NCI-H1436 (cell line): ENCODE measurements around the gene ST7L.

Source experiments
- DNase-seq: peaks from one replicate; lab custom pipeline; 2025; lab: John Stamatoyannopoulos, UW

ST7L gene

GRCh38 chr1:112544751-112545150, 74.2 kb downstream of the ST7L start:
- no peak for DNase-seq

- no peak for DNase-seq
These were observed 74.8 kb downstream of the ST7L start for GRCh38 chr1:112544011-112544688.

- no peak for DNase-seq
These were observed 76.6 kb downstream of the ST7L start for GRCh38 chr1:112542206-112542973.

GRCh38 chr1:112541299-112541698, 77.6 kb downstream of the ST7L start:
- no peak for DNase-seq

- no peak for DNase-seq
These were observed 78.6 kb downstream of the ST7L start for GRCh38 chr1:112540226-112540794.

GRCh38 chr1:112538883-112539282, 80.1 kb downstream of the ST7L start:
- DNase-seq = no peak

GRCh38 chr1:112537456-112537855, 81.5 kb downstream of the ST7L start:
- DNase-seq = no peak

- DNase-seq = no peak
These were observed 82.4 kb downstream of the ST7L start for GRCh38 chr1:112536561-112536960.

GRCh38 chr1:112533029-112533428, 85.9 kb downstream of the ST7L start:
- no peak for DNase-seq

- no peak for DNase-seq
These were observed 86.9 kb downstream of the ST7L start for GRCh38 chr1:112532064-112532463.

- DNase-seq = no peak
These were observed 88.1 kb downstream of the ST7L start for GRCh38 chr1:112530832-112531231.

- DNase-seq = no peak
These were observed 89.6 kb downstream of the ST7L start for GRCh38 chr1:112529301-112529700.

GRCh38 chr1:112528076-112528475, 90.9 kb downstream of the ST7L start:
- DNase-seq = no peak

- DNase-seq = no peak
These were observed 91.5 kb downstream of the ST7L start for GRCh38 chr1:112527266-112528010.

- DNase-seq = no peak
These were observed 94.0 kb downstream of the ST7L start for GRCh38 chr1:112524986-112525385.

GRCh38 chr1:112524251-112524650, 94.7 kb downstream of the ST7L start:
- no peak for DNase-seq

- DNase-seq = no peak
These were observed 96.3 kb downstream of the ST7L start for GRCh38 chr1:112522621-112523020.

GRCh38 chr1:112520166-112520565, 98.8 kb downstream of the ST7L start:
- DNase-seq = no peak

- DNase-seq = no peak
These were observed 100.8 kb downstream of the ST7L start for GRCh38 chr1:112518186-112518585.

GRCh38 chr1:112517646-112518045, 101.3 kb downstream of the ST7L start:
- DNase-seq = no peak

GRCh38 chr1:112517231-112517630, 101.7 kb downstream of the ST7L start:
- DNase-seq = no peak

- no peak for DNase-seq
These were observed 102.8 kb downstream of the ST7L start for GRCh38 chr1:112516141-112516540.
